NCI-H446 (cell line): ENCODE results near the gene TMEM53.

Source experiments
- DNase-seq, 2 experiments: peaks; one replicate each; lab custom pipeline; 2025; lab: John Stamatoyannopoulos, UW

The TMEM53 gene

DNA sequence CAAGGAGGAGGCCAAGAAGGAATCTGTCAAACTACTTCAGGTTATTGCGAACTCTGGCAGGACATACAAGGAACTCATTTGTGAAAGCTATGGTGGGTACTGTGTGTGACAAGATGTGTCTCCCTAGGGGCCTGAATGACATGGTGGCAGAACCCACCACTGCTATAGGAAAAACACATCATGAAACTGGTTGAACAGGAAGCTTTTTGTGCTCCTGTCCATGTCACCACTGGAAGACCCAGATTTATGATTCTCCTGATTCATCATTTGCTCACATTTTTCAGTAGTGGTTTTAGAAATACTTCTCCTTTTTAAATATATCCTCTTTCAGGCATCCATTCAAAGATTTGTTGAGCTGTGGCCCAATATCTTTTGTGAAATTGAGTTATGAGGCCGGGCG is 23.9 kb upstream of the TMEM53 start:
- DNase-seq: no peak

DNA sequence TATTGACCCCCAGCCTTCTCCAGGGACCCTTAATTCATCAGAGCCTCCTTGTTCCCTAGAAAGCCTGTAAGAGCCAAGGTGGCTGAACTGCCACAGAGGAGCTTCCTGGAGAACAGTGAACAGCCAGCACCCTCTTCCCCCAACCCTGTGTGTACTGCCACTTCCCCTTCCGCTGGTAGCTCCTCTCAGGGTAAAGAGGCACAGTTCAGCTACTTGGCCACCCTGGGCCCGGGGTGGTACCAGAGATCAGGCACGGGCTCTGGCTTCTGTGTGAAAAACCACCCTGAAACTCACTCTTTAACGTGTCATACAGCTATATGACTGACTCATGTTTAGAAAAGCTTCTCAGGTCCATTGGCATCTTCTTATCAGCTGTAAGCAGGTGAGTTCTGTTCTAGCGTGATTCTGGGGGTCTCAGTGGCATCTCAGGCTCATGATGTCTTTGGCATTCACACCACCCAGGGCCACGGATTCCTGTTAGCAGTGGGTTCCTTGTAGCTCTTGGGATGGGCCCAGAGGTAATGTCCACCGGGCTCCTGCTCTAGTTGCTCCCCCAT is 22.6 kb upstream of the TMEM53 start:
- no peak for DNase-seq

GRCh38 chr1:44696101-44696500 is 21.8 kb upstream of the TMEM53 start:
- no peak for DNase-seq

GRCh38 chr1:44695671-44696070 is 21.4 kb upstream of the TMEM53 start:
- no peak for DNase-seq

DNA sequence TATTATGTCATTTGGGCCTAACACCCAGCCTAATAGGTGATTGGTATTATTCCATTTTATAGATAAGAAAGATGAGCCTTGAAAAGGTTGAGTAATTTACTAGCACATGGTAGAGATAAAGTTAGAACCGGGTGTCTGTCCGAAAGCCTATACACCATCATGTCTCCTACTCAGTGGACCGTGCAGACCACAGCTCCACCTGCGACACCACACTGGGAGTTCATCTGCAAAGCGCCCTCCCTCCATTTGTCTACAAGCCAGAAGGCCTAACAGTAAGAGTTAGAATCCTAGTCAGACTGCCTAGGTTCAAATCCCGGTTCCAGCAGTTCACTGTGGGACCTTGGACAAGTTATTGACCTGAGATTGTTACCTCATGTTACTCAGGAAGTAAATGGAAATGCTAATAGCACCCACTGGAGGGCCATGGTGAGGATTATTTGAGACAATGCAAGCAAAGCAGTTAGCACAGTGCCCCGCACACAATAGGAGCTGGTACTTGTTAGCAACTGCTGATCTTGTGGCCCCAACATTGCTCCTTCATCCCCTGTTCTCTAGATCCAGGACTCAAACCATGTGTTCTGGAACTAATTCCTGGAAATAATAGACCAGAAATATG is 20.7 kb upstream of the TMEM53 start:
- no peak for DNase-seq

GRCh38 chr1:44693900-44694299 is 19.6 kb upstream of the TMEM53 start:
- DNase-seq: no peak

- no peak for DNase-seq
These were observed 18.9 kb upstream of the TMEM53 start for GRCh38 chr1:44693159-44693558.

DNA sequence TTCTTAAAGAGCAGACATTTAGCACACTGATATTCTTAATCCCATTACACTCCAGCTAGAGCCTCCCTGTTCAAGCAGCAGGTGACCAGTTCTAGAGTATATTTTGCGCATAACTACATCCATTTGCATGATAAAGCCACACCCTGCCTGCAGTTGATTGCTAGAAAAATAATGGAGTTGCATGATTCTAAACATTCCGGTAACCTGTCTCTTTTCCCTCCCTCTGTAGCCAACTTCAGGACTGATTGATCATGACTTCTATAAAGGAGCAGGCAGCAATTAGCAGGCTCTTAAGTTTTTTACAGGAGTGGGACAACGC is 15.1 kb upstream of the TMEM53 start:
- no peak for DNase-seq

DNA sequence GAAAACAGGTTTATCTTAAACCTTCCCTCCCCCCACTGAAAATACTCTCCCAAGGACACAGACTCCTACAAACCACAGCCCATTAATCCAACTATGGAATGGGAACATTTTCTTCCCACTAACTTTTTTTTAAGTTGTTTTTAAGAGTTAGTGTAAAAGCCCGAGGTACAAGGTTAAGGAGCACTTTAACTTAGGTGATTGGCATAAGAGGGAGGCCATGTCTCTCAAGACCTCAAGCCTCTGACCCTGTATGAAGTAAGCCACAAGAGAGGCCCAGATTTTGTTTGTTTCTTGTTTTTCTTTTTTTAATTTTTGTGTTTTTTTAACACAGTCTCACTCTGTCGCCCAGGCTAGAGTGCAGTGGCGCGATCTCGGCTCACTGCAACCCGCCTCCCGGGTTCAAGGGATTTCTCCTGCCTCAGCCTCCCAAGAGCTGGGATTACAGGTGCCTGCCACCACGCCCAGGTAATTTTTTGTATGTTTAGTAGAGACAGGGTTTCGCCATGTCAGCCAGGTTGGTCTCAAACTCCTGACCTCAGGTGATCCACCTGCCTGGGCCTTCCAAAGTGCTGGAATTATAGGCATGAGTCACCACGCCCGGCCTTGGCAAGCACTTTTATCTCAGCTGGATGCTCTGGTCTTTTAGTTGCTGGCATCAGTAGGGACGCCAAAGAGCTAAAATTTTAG is 14.6 kb upstream of the TMEM53 start:
- no peak for DNase-seq

DNA sequence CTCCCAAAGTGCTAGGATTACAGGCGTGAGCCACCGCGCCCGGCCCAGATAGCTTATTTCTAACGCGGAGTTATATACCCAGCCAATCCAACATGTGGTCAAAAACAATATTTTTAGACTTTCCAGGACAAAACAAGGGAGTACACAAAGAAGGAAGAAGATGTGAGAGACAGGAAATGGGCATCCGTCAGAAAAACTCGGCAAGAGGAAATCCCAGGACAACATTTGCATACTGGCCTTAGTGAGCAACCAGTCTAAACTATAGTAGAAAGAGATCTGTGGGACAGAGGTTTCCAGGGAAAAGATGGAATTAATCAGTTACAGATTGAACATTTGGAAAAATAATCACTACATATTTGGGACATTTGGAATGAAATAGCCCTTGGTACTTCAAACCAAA is 11.6 kb upstream of the TMEM53 start:
- DNase-seq: no peak

- no peak for DNase-seq
These were observed 10.9 kb upstream of the TMEM53 start for GRCh38 chr1:44685218-44685617.

DNA sequence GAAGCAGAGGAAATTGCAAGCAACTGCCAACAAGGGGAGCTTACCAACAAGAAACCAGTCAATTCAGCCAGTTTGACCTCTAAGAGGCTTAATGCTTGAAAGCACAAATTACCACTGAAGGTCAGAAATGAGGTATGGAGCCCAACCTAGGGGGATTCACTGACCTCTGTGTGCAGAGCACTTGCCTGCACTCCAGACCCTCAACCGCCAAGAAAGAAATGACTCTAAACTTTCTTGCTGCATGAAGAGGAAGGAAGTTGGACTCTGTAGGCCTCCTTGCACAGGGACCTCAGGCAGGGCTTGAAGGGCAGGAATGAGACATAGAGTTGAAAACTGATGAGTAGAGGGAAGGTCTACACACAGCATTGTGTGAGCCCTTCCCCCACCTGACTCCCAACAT is 10.2 kb upstream of the TMEM53 start:
- no peak for DNase-seq

DNA sequence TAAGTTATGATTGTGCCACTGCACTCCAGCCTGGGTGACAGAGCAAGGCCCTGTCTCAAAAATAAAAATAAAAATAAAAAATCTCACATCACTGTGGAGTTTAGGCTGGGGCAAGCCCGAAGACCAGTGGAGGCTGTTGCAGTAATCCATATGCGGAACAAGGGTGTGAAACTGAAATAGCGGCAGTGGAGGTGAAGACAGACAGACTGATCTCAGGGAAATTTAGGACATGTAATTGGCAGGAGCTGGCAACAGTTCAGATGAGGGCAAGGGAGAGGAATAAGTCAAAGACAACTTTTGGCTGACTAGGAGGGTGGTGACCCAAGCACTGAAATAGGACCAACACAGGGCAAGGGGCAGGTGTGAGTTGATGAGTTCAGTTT is 8.6 kb upstream of the TMEM53 start:
- no peak for DNase-seq

GRCh38 chr1:44681905-44682882 is 7.9 kb upstream of the TMEM53 start:
- DNase-seq: no peak

- DNase-seq: no peak
These were observed 5.2 kb upstream of the TMEM53 start for GRCh38 chr1:44679468-44679867.

- DNase-seq: no peak
These were observed 4.3 kb upstream of the TMEM53 start for GRCh38 chr1:44678626-44679025.

DNA sequence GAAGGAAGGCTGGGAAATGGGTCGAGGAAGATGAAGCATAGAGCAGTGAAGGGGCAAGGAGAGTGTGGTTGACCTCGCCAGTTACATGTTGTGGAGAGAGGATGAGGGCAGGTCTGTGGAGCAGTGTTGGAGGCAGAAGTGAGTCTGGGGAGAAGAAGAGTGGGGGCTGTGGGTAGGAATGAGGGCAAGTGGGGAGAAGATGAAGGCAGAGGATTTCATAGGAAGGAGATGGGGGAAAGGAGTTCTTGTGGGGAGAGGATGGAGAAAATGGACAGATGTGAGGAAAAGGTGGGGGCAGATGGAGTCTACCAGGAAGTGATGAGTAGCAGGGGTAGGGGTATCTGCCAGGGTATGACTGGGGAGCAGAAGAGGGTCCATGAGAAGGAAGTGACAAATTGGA is 3.8 kb upstream of the TMEM53 start:
- DNase-seq: no peak

- peak in 1 of 2 experiments; percentile 27 for DNase-seq
These were observed 3.0 kb upstream of the TMEM53 start for GRCh38 chr1:44677201-44677766.

DNA sequence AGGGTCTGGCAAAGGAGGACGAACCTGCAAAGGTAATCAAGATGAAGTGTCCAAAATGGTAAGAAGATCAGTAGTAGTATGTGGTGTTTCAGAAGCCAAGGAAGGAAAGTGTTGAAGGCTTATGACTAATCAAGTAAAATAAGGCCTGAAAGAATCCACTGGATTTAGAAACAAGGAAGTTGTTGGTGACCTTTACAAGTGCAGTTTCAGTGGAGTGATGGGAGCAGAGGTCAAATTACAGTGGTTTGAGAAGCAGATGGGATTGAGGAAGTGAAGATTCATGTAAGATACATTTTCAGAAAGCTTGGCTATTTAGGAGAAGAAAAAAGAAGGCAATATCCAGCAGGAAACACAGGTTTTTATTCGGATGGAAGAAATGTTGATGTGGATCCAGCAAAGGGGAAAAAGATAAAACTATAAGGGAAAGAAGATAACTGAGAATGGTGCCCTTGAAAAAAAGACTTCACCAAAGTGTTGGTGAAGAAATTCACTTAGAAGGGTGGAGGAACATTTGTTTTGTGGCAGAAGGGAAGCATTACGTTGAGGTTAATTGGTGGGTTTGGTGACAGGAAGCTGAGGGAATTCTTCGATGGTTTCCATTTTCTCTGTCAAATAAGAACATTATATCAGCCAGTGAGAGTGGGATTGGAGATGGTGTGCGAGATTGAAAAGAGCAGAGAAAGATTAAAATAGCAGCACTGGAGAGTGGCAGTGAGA is 2.4 kb upstream of the TMEM53 start:
- DNase-seq: no peak

DNA sequence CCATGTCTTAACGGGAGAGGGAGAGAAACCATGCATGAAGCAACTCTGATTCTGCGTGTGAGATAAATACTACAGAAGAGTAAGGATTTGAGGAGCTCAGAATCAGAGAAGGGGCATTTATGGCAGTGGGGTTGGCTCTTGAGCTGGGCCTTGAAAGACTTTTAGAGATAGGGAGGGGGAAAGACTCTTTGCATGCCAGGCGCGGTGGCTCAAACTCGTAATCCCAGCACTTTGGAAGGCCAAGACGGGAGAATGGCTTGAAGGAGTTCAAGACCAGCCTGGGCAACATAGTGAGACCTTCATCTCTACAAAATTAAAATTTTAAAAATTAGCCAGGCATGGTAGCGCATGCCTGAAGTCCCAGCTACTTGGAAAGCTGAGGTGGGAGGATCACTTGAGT is 905 bp upstream of the TMEM53 start:
- DNase-seq: no peak

GRCh38 chr1:44673675-44674112 is 587 bp downstream of the TMEM53 start:
- no peak for DNase-seq
